Ectodermal cell (in vitro differentiated cells): ENCODE measurements around the gene NT5DC1.

ENCODE experiments used
- H3K27ac ChIP-seq: 2 replicates; pipeline ENCODE4 v1.7.0; 2013; ENCODE audit warnings: mild to moderate bottlenecking, low read depth, low read length; ENCODE audit not compliant: insufficient read depth, poor library complexity, severe bottlenecking
- H3K27me3 ChIP-seq: 2 replicates; pipeline ENCODE4 v1.7.0; 2013; ENCODE audit warnings: mild to moderate bottlenecking, low read length; ENCODE audit not compliant: insufficient read depth, control insufficient read depth, poor library complexity, severe bottlenecking
- H3K36me3 ChIP-seq: one replicate; pipeline ENCODE4 v1.7.0; 2013; ENCODE audit warnings: low read length; ENCODE audit not compliant: control insufficient read depth, insufficient read depth
- H3K4me1 ChIP-seq: one replicate; pipeline ENCODE4 v1.7.0; 2013; ENCODE audit warnings: low read length; ENCODE audit not compliant: control insufficient read depth, insufficient read depth
- H3K4me3 ChIP-seq: 2 replicates; pipeline ENCODE4 v1.7.0; 2013; ENCODE audit warnings: low read depth, low read length, control low read depth; ENCODE audit not compliant: insufficient read depth
- H3K9me3 ChIP-seq: 2 replicates; pipeline ENCODE4 v1.7.0; 2013; ENCODE audit warnings: mild to moderate bottlenecking, low read length, moderate library complexity; ENCODE audit not compliant: control insufficient read depth
- WGBS, 2 experiments: methylation state at CpG; one replicate each; pipeline ENCODE4 v1.1.7; 2013; ENCODE audit warnings: missing lambda C conversion rate in 2 of 2; 5-methylcytosine and 5-hydroxymethylcytosine counted together

The NT5DC1 gene

GRCh38 chr6:116070101-116070500 lies 30.6 kb upstream of the NT5DC1 start:
- H3K36me3 ChIP-seq, result no peaks in the 10 kb centered on the region
- no peaks in the 10 kb centered on the region for H3K9me3 ChIP-seq
- H3K4me3 ChIP-seq, result no peak overlapping the region
- H3K27ac ChIP-seq, result no peak overlapping the region
- WGBS, 2 experiments, result 96 to 100% methylated on average over 1 of the region's 1 CpG
- no peaks in the 10 kb centered on the region for H3K4me1 ChIP-seq
- no peaks in the 10 kb centered on the region for H3K27me3 ChIP-seq

- no peak overlapping the region for H3K4me3 ChIP-seq
- H3K4me1 ChIP-seq, result no peaks in the 10 kb centered on the region
- no peaks in the 10 kb centered on the region for H3K9me3 ChIP-seq
- H3K27me3 ChIP-seq, result no peaks in the 10 kb centered on the region
- no peaks in the 10 kb centered on the region for H3K36me3 ChIP-seq
- no peak overlapping the region for H3K27ac ChIP-seq
- WGBS, 2 experiments, result 87 to 100% methylated on average over 2 of the region's 2 CpGs
Measured at GRCh38 chr6:116070616-116071389, 29.9 kb upstream of the NT5DC1 start.

- H3K4me3 ChIP-seq, result no peak overlapping the region
- no peaks in the 10 kb centered on the region for H3K4me1 ChIP-seq
- H3K27me3 ChIP-seq, result no peaks in the 10 kb centered on the region
- no peaks in the 10 kb centered on the region for H3K36me3 ChIP-seq
- H3K27ac ChIP-seq, result no peak overlapping the region
- WGBS, 2 experiments, result 77 to 78% methylated on average over 1 of the region's 1 CpG
- no peaks in the 10 kb centered on the region for H3K9me3 ChIP-seq
Measured at GRCh38 chr6:116072368-116072767, 28.3 kb upstream of the NT5DC1 start.

- 83 to 94% methylated on average over 2 of the region's 2 CpGs for WGBS, 2 experiments
- no peaks in the 10 kb centered on the region for H3K9me3 ChIP-seq
- no peaks in the 10 kb centered on the region for H3K27me3 ChIP-seq
- no peaks in the 10 kb centered on the region for H3K4me1 ChIP-seq
- H3K36me3 ChIP-seq, result no peaks in the 10 kb centered on the region
- H3K4me3 ChIP-seq, result no peak overlapping the region
- no peak overlapping the region for H3K27ac ChIP-seq
Measured at GRCh38 chr6:116073765-116074440, 26.8 kb upstream of the NT5DC1 start.

- Histone ChIP-seq H3K36me3 (no peaks in the 10 kb centered on the region), H3K4me1 (no peaks in the 10 kb centered on the region), H3K27me3 (no peaks in the 10 kb centered on the region), H3K27ac (peak overlapping the region; percentile 20), H3K9me3 (no peaks in the 10 kb centered on the region), H3K4me3 (no peak overlapping the region)
- WGBS, 2 experiments, result 90 to 94% methylated on average over 1 to 2 of the region's 2 CpGs
Measured at GRCh38 chr6:116074732-116075390, 25.8 kb upstream of the NT5DC1 start.

- no peaks in the 10 kb centered on the region for H3K9me3 ChIP-seq
- H3K36me3 ChIP-seq, result no peaks in the 10 kb centered on the region
- no peaks in the 10 kb centered on the region for H3K4me1 ChIP-seq
- no peaks in the 10 kb centered on the region for H3K27me3 ChIP-seq
- H3K4me3 ChIP-seq, result no peak overlapping the region
- 83 to 89% methylated on average over 3 of the region's 3 CpGs for WGBS, 2 experiments
- no peak overlapping the region for H3K27ac ChIP-seq
Measured at GRCh38 chr6:116078522-116078921, 22.1 kb upstream of the NT5DC1 start.

- Histone ChIP-seq H3K36me3 (no peaks in the 10 kb centered on the region), H3K27ac (no peak overlapping the region), H3K27me3 (no peaks in the 10 kb centered on the region), H3K4me1 (no peaks in the 10 kb centered on the region), H3K4me3 (no peak overlapping the region), H3K9me3 (no peaks in the 10 kb centered on the region)
- WGBS, 2 experiments, result 100% methylated on average over 3 of the region's 3 CpGs; no CpG with 5 or more reads in 1 of the 2 experiments
Measured at GRCh38 chr6:116078945-116079344, 21.7 kb upstream of the NT5DC1 start.

GRCh38 chr6:116083052-116083451 lies 17.6 kb upstream of the NT5DC1 start:
- 90 to 98% methylated on average over 5 of the region's 5 CpGs for WGBS, 2 experiments
- Histone ChIP-seq H3K36me3 (no peaks in the 10 kb centered on the region), H3K4me3 (no peak overlapping the region), H3K27me3 (no peaks in the 10 kb centered on the region), H3K27ac (no peak overlapping the region), H3K4me1 (no peaks in the 10 kb centered on the region), H3K9me3 (no peaks in the 10 kb centered on the region)

GRCh38 chr6:116084284-116084683 lies 16.4 kb upstream of the NT5DC1 start:
- no peaks in the 10 kb centered on the region for H3K9me3 ChIP-seq
- 89 to 95% methylated on average over 2 of the region's 2 CpGs for WGBS, 2 experiments

GRCh38 chr6:116087437-116088027 lies 13.1 kb upstream of the NT5DC1 start:
- H3K4me1 ChIP-seq, result no peaks in the 10 kb centered on the region
- H3K4me3 ChIP-seq, result no peak overlapping the region
- 88 to 89% methylated on average over 4 of the region's 4 CpGs for WGBS, 2 experiments
- no peaks in the 10 kb centered on the region for H3K36me3 ChIP-seq
- H3K27ac ChIP-seq, result no peak overlapping the region
- H3K9me3 ChIP-seq, result no peaks in the 10 kb centered on the region
- no peaks in the 10 kb centered on the region for H3K27me3 ChIP-seq

More at GRCh38 chr6:116084284-116084683, 16.4 kb upstream of the NT5DC1 start:
- Histone ChIP-seq H3K27ac (no peak overlapping the region), H3K4me1 (no peaks in the 10 kb centered on the region), H3K36me3 (no peaks in the 10 kb centered on the region), H3K4me3 (no peak overlapping the region), H3K27me3 (no peaks in the 10 kb centered on the region)
